ENCODE measurements around the gene GUCD1.
"Not testable (repeated sequence)": the region's sequence is repeated elsewhere in the genome, so short reads cannot be mapped to it uniquely, and the experiment has no call there.

Gene GUCD1

GRCh38 chr22:24563246-24563645, 8.3 kb upstream of the GUCD1 start:
- no peak for DNase-seq

GRCh38 chr22:24559471-24559870, 4.5 kb upstream of the GUCD1 start:
- no peak for DNase-seq

- DNase-seq, result peak; percentile 100
Measured at GRCh38 chr22:24555165-24556039, 464 bp upstream of the GUCD1 start, which contains the start of gene SNRPD3. SNRPD3 (plus strand) TSS chr22:24555999; CDS start chr22:24557675, 1,676 bp downstream.

GRCh38 chr22:24553597-24554312, 1.2 kb downstream of the GUCD1 start:
- no peak for DNase-seq

- not testable (repeated sequence) for DNase-seq
Measured at GRCh38 chr22:24552503-24553286, 2.2 kb downstream of the GUCD1 start.

GRCh38 chr22:24550902-24551435, 4.0 kb downstream of the GUCD1 start:
- DNase-seq, result no peak

GRCh38 chr22:24550028-24550901, 4.7 kb downstream of the GUCD1 start:
- no peak for DNase-seq

- no peak for DNase-seq
Measured at GRCh38 chr22:24548812-24549211, 6.1 kb downstream of the GUCD1 start.

GRCh38 chr22:24543679-24544243, 11.2 kb downstream of the GUCD1 start:
- no peak for DNase-seq

GRCh38 chr22:24543185-24543601, 11.7 kb downstream of the GUCD1 start:
- no peak for DNase-seq

GRCh38 chr22:24542641-24543040, 12.3 kb downstream of the GUCD1 start:
- DNase-seq, result no peak

GRCh38 chr22:24541681-24542515, 13.0 kb downstream of the GUCD1 start:
- DNase-seq, result no peak

- DNase-seq, result no peak
Measured at GRCh38 chr22:24540470-24540869, 14.5 kb downstream of the GUCD1 start.

- DNase-seq, result no peak
Measured at GRCh38 chr22:24536089-24536488, 18.8 kb downstream of the GUCD1 start.

- no peak for DNase-seq
Measured at GRCh38 chr22:24535348-24535747, 19.6 kb downstream of the GUCD1 start.

- no peak for DNase-seq
Measured at GRCh38 chr22:24532075-24532474, 22.9 kb downstream of the GUCD1 start.

- DNase-seq, result not testable (repeated sequence)
Measured at GRCh38 chr22:24530968-24531367, 24.0 kb downstream of the GUCD1 start.

GRCh38 chr22:24529898-24530297, 25.0 kb downstream of the GUCD1 start:
- no peak for DNase-seq

- DNase-seq, result no peak
Measured at GRCh38 chr22:24526191-24526590, 28.7 kb downstream of the GUCD1 start.

- DNase-seq, result peak; percentile 82
Measured at GRCh38 chr22:24525416-24526037, 29.4 kb downstream of the GUCD1 start.
